SK-N-SH (cell line): ENCODE data around the gene KIF3B. TPM values are rescaled to one million over a fixed set of nuclear protein-coding genes. Genes with fewer than 3 reads are reported as not detected.

Experiments
- CTCF ChIA-PET: fragments of 300-600, 350-600 bp; formaldehyde crosslinking; extraction: SDS; loops from one replicate; lab custom pipeline; 2021; lab: Yijun Ruan, JAX
- POLR2A ChIA-PET: fragments of 350-600 bp; sonication (Branson Sonifier 250); formaldehyde crosslinking; extraction: SDS; loops from one replicate; lab custom pipeline; 2020; ENCODE audit warnings: antibody characterized with exemption, inconsistent platforms; lab: Yijun Ruan, JAX
- DNase-seq: peaks from one replicate; pipeline ENCODE4 v3.0.0; 2012
- H2AFZ ChIP-seq: fragments of 200-600 bp; sonication (generic); 2 replicates; pipeline ENCODE4 v1.8.1; 2016; ENCODE audit warnings: antibody characterized with exemption, mild to moderate bottlenecking, low read depth
- H3F3A ChIP-seq: fragments of 200-600 bp; sonication (generic); replicated peaks from 2 replicates; pipeline ENCODE3; 2016; ENCODE audit warnings: antibody characterized with exemption, mild to moderate bottlenecking; ENCODE audit not compliant: insufficient read depth
- H3K27ac ChIP-seq, 2 experiments: fragments of 200-500 bp in 1 of 2; fragments of 200-600 bp in 1 of 2; sonication (Bioruptor generic) in 1 of 2; sonication (generic), shearing (Covaris generic) in 1 of 2; 2 replicates each; pipeline versions ENCODE4 v1.5.1 to v1.6.1; 2014 to 2016; ENCODE audit warnings: low read depth in 2 of 2, inconsistent platforms in 1 of 2, low read length in 1 of 2, mild to moderate bottlenecking in 1 of 2, mixed read lengths in 1 of 2
- H3K27me3 ChIP-seq: fragments of 200-600 bp; sonication (generic), shearing (Covaris generic); 2 replicates; pipeline ENCODE4 v1.6.1; 2016; ENCODE audit warnings: mixed run types; ENCODE audit not compliant: insufficient read depth
- H3K36me3 ChIP-seq, 2 experiments: fragments of 200-500 bp in 1 of 2; fragments of 200-600 bp in 1 of 2; sonication (Bioruptor generic) in 1 of 2; sonication (generic) in 1 of 2; replicated peaks in 1 of 2; 2 replicates each; pipeline versions ENCODE3 to v1.5.1; 2014 to 2016; ENCODE audit warnings: low read length in 1 of 2, mild to moderate bottlenecking in 1 of 2; ENCODE audit not compliant: insufficient read depth in 2 of 2, control insufficient read depth in 1 of 2
- H3K4me1 ChIP-seq, 2 experiments: fragments of 200-500 bp in 1 of 2; fragments of 200-600 bp in 1 of 2; sonication (Bioruptor generic) in 1 of 2; sonication (generic), shearing (Covaris generic) in 1 of 2; 2 replicates each; pipeline versions ENCODE4 v1.5.1 to v1.6.1; 2014 to 2016; ENCODE audit warnings: low read depth in 1 of 2, low read length in 1 of 2, mixed run types in 1 of 2; ENCODE audit not compliant: insufficient read depth in 2 of 2, control insufficient read depth in 1 of 2
- H3K4me2 ChIP-seq: fragments of 200-600 bp; sonication (generic), shearing (Covaris generic); 2 replicates; pipeline ENCODE4 v1.6.1; 2017; ENCODE audit warnings: mixed run types
- H3K4me3 ChIP-seq, 2 experiments: fragments of 200-500 bp in 1 of 2; fragments of 200-600 bp in 1 of 2; sonication (Bioruptor generic) in 1 of 2; sonication (generic), shearing (Covaris generic) in 1 of 2; 2 replicates each; pipeline versions ENCODE4 v1.5.1 to v1.8.1; 2014 to 2016; ENCODE audit warnings: low read depth in 2 of 2, inconsistent platforms in 1 of 2, low read length in 1 of 2, mild to moderate bottlenecking in 1 of 2, mixed read lengths in 1 of 2, moderate library complexity in 1 of 2
- H3K79me2 ChIP-seq: fragments of 200-600 bp; sonication (generic); 2 replicates; pipeline ENCODE4 v1.8.1; 2017; ENCODE audit warnings: mild to moderate bottlenecking; ENCODE audit not compliant: insufficient read depth
- H3K9ac ChIP-seq: fragments of 200-600 bp; sonication (generic); 2 replicates; pipeline ENCODE4 v1.6.1; 2017; ENCODE audit warnings: mixed run types
- H3K9me2 ChIP-seq: fragments of 200-600 bp; sonication (generic); 2 replicates; pipeline ENCODE4 v1.6.1; 2017; ENCODE audit warnings: mixed run types
- H3K9me3 ChIP-seq: fragments of 200-600 bp; sonication (generic); 2 replicates; pipeline ENCODE4 v1.6.1; 2017; ENCODE audit warnings: mixed run types, mild to moderate bottlenecking, moderate library complexity
- H4K20me1 ChIP-seq: fragments of 200-600 bp; sonication (generic); 2 replicates; pipeline ENCODE4 v1.6.1; 2017; ENCODE audit warnings: mild to moderate bottlenecking, mixed run types; ENCODE audit not compliant: insufficient read depth
- FOXJ3 ChIP-seq: sonication (generic); formaldehyde crosslinking; IDR thresholded peaks from 2 replicates; pipeline ENCODE4 v1.5.1; 2020; ENCODE audit warnings: mild to moderate bottlenecking, missing genetic modification reagents
- FOXM1 ChIP-seq: IDR thresholded peaks from 2 replicates; pipeline ENCODE4 v1.4.0; 2012; ENCODE audit warnings: low read depth, mild to moderate bottlenecking
- GATA2 ChIP-seq: sonication (generic); formaldehyde crosslinking; IDR thresholded peaks from 2 replicates; pipeline ENCODE4 v1.5.0; 2020; ENCODE audit warnings: mild to moderate bottlenecking, missing genetic modification reagents
- MXI1 ChIP-seq: IDR thresholded peaks from 2 replicates; pipeline ENCODE4 v1.6.1; 2012; ENCODE audit warnings: mild to moderate bottlenecking, low read depth, low read length, improper control_type of control experiment
- POLR2AphosphoS5 ChIP-seq: IDR thresholded peaks from 2 replicates; pipeline ENCODE4 v1.6.1; 2012; ENCODE audit warnings: low read depth, low read length
- RCOR1 ChIP-seq: fragments of 150-350 bp; IDR thresholded peaks from 2 replicates; pipeline ENCODE4 v1.6.1; 2017; ENCODE audit warnings: antibody characterized with exemption, low read length
- RFX5 ChIP-seq: IDR thresholded peaks from 2 replicates; pipeline ENCODE4 v1.6.1; 2012; ENCODE audit warnings: mild to moderate bottlenecking, improper control_type of control experiment, low read length
- TEAD4 ChIP-seq: IDR thresholded peaks from 2 replicates; pipeline ENCODE4 v1.4.0; 2012; ENCODE audit warnings: mild to moderate bottlenecking, borderline replicate concordance; ENCODE audit not compliant: insufficient read depth
- WGBS: methylation state at CpG from one replicate; pipeline ENCODE4 v1.1.6; 2017; ENCODE audit warnings: low lambda C conversion rate; 5-methylcytosine and 5-hydroxymethylcytosine counted together
- polyA plus RNA-seq, 3 experiments: library from polyadenylated mRNA; depleted of rRNA; stranded (reverse); fragments of >200 nt; gene quantifications; 2 replicates each; pipeline ENCODE4 v1.2.3, GENCODE V29; 2012
- TF ChIP-seq, protein P1 (sequence below): IDR thresholded peaks from 2 replicates; pipeline ENCODE4 v1.6.1; 2012; ENCODE audit warnings: mild to moderate bottlenecking, low read depth, low read length, moderate library complexity
- TF ChIP-seq, protein P2 (sequence below): fragments of 150-350 bp; IDR thresholded peaks from 2 replicates; pipeline ENCODE4 v1.6.1; 2017; ENCODE audit warnings: antibody characterized with exemption, low read length, low read depth, borderline replicate concordance

KIF3B gene
- polyA plus RNA-seq, 1 of the 3 experiments (the other 2 are of a cell fraction): 18.6 TPM

DNA sequence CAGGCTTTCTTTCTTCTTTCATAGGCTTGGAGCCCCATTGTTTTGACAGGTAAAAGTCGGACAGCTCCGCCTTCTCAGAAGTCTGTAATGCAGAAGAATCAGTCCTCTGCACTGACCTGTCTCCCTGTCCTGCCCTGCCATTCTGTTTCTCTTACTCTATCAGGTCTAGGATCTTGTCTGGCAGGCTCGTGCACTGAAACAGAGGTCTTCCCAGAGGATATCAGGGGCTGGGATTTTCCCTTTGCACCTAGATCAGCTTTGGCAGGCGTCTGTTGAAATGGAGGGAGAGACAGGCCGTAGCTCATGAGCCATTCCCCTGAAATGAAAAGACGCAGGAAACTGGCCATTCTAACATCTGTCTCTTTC, 25.0 kb downstream of the KIF3B start (continued):
- TF ChIP-seq, protein P1, sequence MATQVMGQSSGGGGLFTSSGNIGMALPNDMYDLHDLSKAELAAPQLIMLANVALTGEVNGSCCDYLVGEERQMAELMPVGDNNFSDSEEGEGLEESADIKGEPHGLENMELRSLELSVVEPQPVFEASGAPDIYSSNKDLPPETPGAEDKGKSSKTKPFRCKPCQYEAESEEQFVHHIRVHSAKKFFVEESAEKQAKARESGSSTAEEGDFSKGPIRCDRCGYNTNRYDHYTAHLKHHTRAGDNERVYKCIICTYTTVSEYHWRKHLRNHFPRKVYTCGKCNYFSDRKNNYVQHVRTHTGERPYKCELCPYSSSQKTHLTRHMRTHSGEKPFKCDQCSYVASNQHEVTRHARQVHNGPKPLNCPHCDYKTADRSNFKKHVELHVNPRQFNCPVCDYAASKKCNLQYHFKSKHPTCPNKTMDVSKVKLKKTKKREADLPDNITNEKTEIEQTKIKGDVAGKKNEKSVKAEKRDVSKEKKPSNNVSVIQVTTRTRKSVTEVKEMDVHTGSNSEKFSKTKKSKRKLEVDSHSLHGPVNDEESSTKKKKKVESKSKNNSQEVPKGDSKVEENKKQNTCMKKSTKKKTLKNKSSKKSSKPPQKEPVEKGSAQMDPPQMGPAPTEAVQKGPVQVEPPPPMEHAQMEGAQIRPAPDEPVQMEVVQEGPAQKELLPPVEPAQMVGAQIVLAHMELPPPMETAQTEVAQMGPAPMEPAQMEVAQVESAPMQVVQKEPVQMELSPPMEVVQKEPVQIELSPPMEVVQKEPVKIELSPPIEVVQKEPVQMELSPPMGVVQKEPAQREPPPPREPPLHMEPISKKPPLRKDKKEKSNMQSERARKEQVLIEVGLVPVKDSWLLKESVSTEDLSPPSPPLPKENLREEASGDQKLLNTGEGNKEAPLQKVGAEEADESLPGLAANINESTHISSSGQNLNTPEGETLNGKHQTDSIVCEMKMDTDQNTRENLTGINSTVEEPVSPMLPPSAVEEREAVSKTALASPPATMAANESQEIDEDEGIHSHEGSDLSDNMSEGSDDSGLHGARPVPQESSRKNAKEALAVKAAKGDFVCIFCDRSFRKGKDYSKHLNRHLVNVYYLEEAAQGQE: peak; percentile 28; the same call in 1 of the 2 replicates
- no peak for TF ChIP-seq TEAD4
- TF ChIP-seq RCOR1: no peak
- TF ChIP-seq, protein P2, sequence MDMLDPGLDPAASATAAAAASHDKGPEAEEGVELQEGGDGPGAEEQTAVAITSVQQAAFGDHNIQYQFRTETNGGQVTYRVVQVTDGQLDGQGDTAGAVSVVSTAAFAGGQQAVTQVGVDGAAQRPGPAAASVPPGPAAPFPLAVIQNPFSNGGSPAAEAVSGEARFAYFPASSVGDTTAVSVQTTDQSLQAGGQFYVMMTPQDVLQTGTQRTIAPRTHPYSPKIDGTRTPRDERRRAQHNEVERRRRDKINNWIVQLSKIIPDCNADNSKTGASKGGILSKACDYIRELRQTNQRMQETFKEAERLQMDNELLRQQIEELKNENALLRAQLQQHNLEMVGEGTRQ: no peak
- TF ChIP-seq FOXJ3 (CRISPR knock-in tag): peak; percentile 47; the same call in 1 of the 2 replicates
- peak; percentile 96 for TF ChIP-seq GATA2
- no peak for TF ChIP-seq POLR2AphosphoS5
- TF ChIP-seq FOXM1: no peak

DNA sequence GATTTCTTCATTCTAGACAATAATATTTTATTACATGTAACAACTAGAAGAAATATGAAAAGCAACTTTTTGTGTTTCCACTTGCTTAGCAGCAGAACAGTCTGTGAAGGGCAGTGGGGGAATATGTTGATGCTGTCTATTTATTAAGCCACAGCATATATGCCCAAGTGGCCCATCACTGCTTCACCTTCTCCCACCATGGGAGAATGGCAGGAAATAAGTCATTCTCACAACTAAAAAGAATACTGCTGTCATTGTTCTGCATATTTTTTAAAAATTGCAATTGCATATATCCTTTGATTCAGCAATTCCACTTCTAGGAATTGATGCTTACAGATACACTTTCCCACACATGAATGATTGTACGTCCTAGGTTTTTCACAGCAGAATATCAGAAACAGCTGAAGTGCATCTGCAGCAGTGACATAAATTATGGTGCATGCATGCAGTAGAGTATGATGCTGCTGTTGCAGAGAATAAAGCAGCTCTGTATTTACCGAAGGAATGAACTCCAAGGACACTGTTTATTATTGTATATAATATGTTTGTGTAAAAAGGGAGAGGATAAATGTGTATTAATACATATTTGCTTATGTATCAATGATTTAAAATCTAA, 26.8 kb downstream of the KIF3B start:
- peaks cover 68% of the 10 kb centered on the region for H3K79me2 ChIP-seq
- no peak for DNase-seq
- H3K4me1 ChIP-seq: peaks cover 14 to 18% of the 10 kb centered on the region in 2 experiments; a peak in 3 of 4 replicates
- H3K4me2 ChIP-seq: no peak overlapping the region
- H3K27ac ChIP-seq: no peak overlapping the region
- no peak overlapping the region for H3K9ac ChIP-seq
- CTCF ChIA-PET: no interaction called here
- no peak overlapping the region for H3K4me3 ChIP-seq
- no peak overlapping the region for H2AFZ ChIP-seq
- TF ChIP-seq RFX5 (no peak), MXI1 (no peak)
- H3K9me3 ChIP-seq: no peaks in the 10 kb centered on the region
- 73% methylated on average over 2 of the region's 2 CpGs for WGBS
- peaks cover 20% of the 10 kb centered on the region for H4K20me1 ChIP-seq
- H3K9me2 ChIP-seq: no peaks in the 10 kb centered on the region
- H3K27me3 ChIP-seq: no peaks in the 10 kb centered on the region
- peaks cover 0 to 1% of the 10 kb centered on the region in 2 experiments for H3K36me3 ChIP-seq
- POLR2A ChIA-PET: no interaction called here
- H3F3A ChIP-seq: peaks cover 19% of the 10 kb centered on the region
